GM04504 (cell line): Measurements from ENCODE around the gene RRP1B.
A peak's percentile ranks its signal among the peaks of the same experiment; 100 is the strongest.

Experiments used
- DNase-seq: peaks from one replicate; pipeline ENCODE4 v3.0.0-alpha.2; 2012; ENCODE audit warnings: low read depth

Gene RRP1B

GRCh38 chr21:43740497-43741156 is 81.3 kb downstream of the RRP1B start:
- DNase-seq: peak; percentile 35

GRCh38 chr21:43741423-43742096 is 82.2 kb downstream of the RRP1B start:
- no peak for DNase-seq

GRCh38 chr21:43743947-43744346 is 84.6 kb downstream of the RRP1B start:
- no peak for DNase-seq

GRCh38 chr21:43744725-43745124 is 85.4 kb downstream of the RRP1B start:
- DNase-seq: no peak
